ENCODE measurements around the gene SLC37A1. TPM values are rescaled to one million over a fixed set of nuclear protein-coding genes. Genes with fewer than 3 reads are reported as not detected.

Gene SLC37A1
- total RNA-seq, 1 experiment from 2014 or later, result 23.5 TPM

DNA sequence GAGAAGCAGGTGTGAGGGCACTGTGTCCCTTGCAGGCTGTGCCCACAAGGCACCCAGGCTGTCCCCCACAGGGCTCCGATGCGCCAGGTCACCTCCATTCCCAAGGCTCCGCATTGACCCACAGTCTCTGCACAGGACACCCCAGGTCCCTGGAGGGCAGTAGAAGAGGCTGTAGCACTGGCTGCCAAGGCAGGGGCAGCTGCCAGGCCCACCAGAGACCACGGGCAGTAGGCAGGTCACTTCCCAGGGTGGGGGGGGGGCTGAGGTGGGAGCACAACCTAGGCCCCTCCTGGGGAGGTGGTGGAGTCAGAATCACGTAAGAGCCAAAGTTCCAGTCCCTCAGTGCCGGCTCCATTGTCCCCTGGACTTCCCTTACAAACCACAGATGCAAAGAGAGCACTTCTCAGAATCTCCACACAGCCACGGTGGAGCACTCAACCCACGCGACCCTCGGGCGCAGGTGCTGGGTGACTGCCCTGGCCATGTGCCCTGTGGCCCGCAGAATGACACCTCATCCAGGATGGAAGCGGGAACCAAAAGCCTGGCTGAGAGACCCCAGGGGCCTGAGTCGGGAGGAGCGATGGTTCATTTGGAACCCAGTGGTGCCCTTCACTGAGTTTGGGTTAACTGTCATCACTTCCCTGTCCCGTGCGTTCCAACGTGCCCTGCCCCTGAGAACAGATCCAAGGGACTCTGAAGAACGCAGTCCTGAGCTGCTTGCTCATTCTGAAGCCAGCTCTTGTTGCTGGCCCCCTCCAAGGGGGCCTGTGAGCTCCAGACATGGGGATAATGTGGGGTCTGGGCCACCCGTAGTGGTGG, 70.0 kb downstream of the SLC37A1 start:
- Histone ChIP-seq H3K4me1 (replicated peaks; ENCODE audit: insufficient read depth) (no peaks in the 10 kb centered on the region), H3F3A (ENCODE audit: insufficient read depth, low read depth) (no peaks in the 10 kb centered on the region), H3K4me2 (no peak overlapping the region), H3K4me3 (no peak overlapping the region), H3K9me2 (ENCODE audit: insufficient read depth) (no peaks in the 10 kb centered on the region), H4K20me1 (ENCODE audit: insufficient read depth) (no peaks in the 10 kb centered on the region), H3K9me3 (ENCODE audit: insufficient read depth, low read depth) (no peaks in the 10 kb centered on the region), H3K79me2 (ENCODE audit: low read depth) (no peaks in the 10 kb centered on the region), H3K27ac (no peak overlapping the region), H3K27me3 (ENCODE audit: insufficient read depth, low read depth) (no peaks in the 10 kb centered on the region), H2AFZ (no peak overlapping the region), H3K36me3 (ENCODE audit: low read depth) (no peaks in the 10 kb centered on the region)
- TF ChIP-seq, protein P1, sequence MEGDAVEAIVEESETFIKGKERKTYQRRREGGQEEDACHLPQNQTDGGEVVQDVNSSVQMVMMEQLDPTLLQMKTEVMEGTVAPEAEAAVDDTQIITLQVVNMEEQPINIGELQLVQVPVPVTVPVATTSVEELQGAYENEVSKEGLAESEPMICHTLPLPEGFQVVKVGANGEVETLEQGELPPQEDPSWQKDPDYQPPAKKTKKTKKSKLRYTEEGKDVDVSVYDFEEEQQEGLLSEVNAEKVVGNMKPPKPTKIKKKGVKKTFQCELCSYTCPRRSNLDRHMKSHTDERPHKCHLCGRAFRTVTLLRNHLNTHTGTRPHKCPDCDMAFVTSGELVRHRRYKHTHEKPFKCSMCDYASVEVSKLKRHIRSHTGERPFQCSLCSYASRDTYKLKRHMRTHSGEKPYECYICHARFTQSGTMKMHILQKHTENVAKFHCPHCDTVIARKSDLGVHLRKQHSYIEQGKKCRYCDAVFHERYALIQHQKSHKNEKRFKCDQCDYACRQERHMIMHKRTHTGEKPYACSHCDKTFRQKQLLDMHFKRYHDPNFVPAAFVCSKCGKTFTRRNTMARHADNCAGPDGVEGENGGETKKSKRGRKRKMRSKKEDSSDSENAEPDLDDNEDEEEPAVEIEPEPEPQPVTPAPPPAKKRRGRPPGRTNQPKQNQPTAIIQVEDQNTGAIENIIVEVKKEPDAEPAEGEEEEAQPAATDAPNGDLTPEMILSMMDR (conservative IDR thresholded peaks at IDR 0.05), result no peak
- TF ChIP-seq EZH2 (IDR thresholded peaks at IDR 0.05; ENCODE audit: low read depth), result no peak
- intact Hi-C loops (cut with micrococcal nuclease; ENCODE audit: unreplicated experiment), result no loop called here
- no TSS peak for BruUV-seq (replicated peaks)
- CTCF ChIA-PET, result no interaction called here
- POLR2A ChIA-PET (ENCODE audit: unreplicated experiment), result no interaction called here
- DNase-seq, result no peak

DNA sequence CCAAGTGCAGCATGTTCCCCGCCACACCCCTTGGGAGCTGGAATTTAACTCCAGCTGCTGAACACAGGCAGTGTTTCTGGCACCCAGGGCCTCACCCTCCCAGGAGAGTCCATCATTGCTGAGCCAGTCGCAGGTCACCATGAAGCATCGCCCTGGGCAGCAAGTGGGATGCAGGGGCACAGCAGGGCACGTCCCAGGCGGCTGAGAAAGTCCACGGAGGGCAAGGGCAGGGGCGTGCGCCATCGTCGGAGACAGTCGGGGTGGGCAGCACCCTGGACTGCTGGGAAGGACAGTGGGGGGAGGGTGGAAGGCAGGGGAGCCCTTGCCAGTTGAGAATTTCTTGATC, 70.6 kb downstream of the SLC37A1 start:
- CTCF ChIA-PET, result no interaction called here
- intact Hi-C loops (cut with micrococcal nuclease; ENCODE audit: unreplicated experiment), result no loop called here
- Histone ChIP-seq H3K9me3 (ENCODE audit: insufficient read depth, low read depth) (no peaks in the 10 kb centered on the region), H3K4me3 (no peak overlapping the region), H4K20me1 (ENCODE audit: insufficient read depth) (no peaks in the 10 kb centered on the region), H3K27ac (no peak overlapping the region), H3F3A (ENCODE audit: insufficient read depth, low read depth) (no peaks in the 10 kb centered on the region), H3K4me2 (no peak overlapping the region), H2AFZ (no peak overlapping the region), H3K36me3 (ENCODE audit: low read depth) (no peaks in the 10 kb centered on the region), H3K79me2 (ENCODE audit: low read depth) (no peaks in the 10 kb centered on the region), H3K27me3 (ENCODE audit: insufficient read depth, low read depth) (no peaks in the 10 kb centered on the region), H3K9me2 (ENCODE audit: insufficient read depth) (no peaks in the 10 kb centered on the region), H3K4me1 (replicated peaks; ENCODE audit: insufficient read depth) (no peaks in the 10 kb centered on the region)
- DNase-seq, result no peak
- POLR2A ChIA-PET (ENCODE audit: unreplicated experiment), result no interaction called here
- TF ChIP-seq, protein P1 (conservative IDR thresholded peaks at IDR 0.05), result no peak
- no peak for TF ChIP-seq EZH2 (IDR thresholded peaks at IDR 0.05; ENCODE audit: low read depth)
- no TSS peak for BruUV-seq (replicated peaks)

DNA sequence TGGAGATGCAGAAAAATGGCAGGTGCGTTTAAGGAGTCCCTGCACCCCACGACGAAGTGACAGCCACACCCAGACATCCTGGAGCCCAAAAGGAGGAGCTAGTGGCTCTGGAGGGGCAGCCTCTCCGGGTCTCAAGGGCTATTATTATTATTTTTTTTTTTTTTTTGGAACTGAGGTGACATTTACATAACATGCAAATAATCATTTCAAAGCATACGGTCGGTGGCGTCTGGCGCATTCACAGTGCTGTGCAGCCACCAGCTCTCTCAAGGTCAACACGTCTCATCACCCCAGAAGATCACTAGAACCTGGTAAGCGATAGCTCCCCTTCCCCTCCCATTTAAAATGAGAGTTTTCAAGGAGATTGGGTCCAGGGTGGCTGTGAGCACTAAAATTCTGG, 72.2 kb downstream of the SLC37A1 start:
- ChIA-PET CTCF (interaction anchor here (0.6 kb wide), 1 partner anchor 276 kb away, joined by 3 read pairs; no protein-coding TSS in a partner anchor), POLR2A (ENCODE audit: unreplicated experiment) (no interaction called here)
- Histone ChIP-seq H2AFZ (no peak overlapping the region), H3K27ac (no peak overlapping the region), H3K9me3 (ENCODE audit: insufficient read depth, low read depth) (no peaks in the 10 kb centered on the region), H3K4me3 (no peak overlapping the region), H3F3A (ENCODE audit: insufficient read depth, low read depth) (no peaks in the 10 kb centered on the region), H3K4me2 (no peak overlapping the region), H4K20me1 (ENCODE audit: insufficient read depth) (no peaks in the 10 kb centered on the region), H3K36me3 (ENCODE audit: low read depth) (no peaks in the 10 kb centered on the region), H3K9me2 (ENCODE audit: insufficient read depth) (no peaks in the 10 kb centered on the region), H3K4me1 (replicated peaks; ENCODE audit: insufficient read depth) (no peaks in the 10 kb centered on the region), H3K27me3 (ENCODE audit: insufficient read depth, low read depth) (no peaks in the 10 kb centered on the region), H3K79me2 (ENCODE audit: low read depth) (no peaks in the 10 kb centered on the region)
- no peak for DNase-seq
- intact Hi-C loops (cut with micrococcal nuclease; ENCODE audit: unreplicated experiment), result no loop called here
- BruUV-seq (replicated peaks), result no TSS peak
- TF ChIP-seq, protein P1 (conservative IDR thresholded peaks at IDR 0.05), result no peak
- no peak for TF ChIP-seq EZH2 (IDR thresholded peaks at IDR 0.05; ENCODE audit: low read depth)
